ENCODE results near the gene ANO3.

The ANO3 gene

DNA sequence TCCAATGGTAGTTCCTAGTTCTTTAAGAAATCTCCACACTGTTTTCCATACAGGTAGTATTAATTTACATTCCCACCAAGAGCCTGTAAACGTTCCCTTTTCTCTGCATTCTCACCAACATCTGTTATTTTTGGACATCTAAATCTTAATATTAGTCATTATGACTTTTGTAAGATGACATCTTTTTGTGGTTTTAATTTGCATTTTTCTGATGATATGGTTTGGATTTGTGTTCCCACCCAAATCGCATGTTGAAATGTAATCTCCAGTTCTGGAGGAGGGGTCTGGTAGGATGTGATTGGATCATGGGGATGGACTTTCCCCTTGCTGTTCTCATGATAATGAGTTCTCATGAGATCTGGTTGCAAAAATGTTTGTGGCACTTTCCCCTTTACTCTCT, 151.2 kb downstream of the ANO3 start:
- Histone ChIP-seq H2AFZ (ENCODE audit: low read length) (no peak overlapping the region), H3K79me2 (ENCODE audit: insufficient read depth, low read length) (no peaks in the 10 kb centered on the region)
- TF ChIP-seq EZH2phosphoT487 (IDR thresholded peaks at IDR 0.05; ENCODE audit: borderline replicate concordance), result no peak
- TF ChIP-seq, protein P1, sequence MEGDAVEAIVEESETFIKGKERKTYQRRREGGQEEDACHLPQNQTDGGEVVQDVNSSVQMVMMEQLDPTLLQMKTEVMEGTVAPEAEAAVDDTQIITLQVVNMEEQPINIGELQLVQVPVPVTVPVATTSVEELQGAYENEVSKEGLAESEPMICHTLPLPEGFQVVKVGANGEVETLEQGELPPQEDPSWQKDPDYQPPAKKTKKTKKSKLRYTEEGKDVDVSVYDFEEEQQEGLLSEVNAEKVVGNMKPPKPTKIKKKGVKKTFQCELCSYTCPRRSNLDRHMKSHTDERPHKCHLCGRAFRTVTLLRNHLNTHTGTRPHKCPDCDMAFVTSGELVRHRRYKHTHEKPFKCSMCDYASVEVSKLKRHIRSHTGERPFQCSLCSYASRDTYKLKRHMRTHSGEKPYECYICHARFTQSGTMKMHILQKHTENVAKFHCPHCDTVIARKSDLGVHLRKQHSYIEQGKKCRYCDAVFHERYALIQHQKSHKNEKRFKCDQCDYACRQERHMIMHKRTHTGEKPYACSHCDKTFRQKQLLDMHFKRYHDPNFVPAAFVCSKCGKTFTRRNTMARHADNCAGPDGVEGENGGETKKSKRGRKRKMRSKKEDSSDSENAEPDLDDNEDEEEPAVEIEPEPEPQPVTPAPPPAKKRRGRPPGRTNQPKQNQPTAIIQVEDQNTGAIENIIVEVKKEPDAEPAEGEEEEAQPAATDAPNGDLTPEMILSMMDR (conservative IDR thresholded peaks at IDR 0.05; ENCODE audit: low read length), result no peak

DNA sequence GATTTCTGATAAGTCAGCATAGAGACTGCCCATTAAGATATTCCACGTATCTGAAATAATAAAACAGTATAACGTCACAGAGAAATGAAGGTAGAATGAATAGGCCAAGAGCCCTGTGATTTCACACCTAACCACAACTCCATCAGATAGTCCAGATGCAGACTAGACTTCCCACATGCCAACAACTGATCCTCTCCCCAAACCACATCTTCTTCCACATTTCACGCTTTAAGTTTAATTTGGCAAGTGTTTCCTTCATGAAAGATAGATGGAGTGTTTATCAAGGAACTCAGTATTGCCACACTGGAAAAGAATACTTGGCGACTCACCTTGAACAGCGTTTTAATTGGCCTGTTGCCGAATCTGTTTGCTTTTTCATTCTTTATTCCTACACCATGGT, 158.6 kb downstream of the ANO3 start:
- Histone ChIP-seq H3K79me2 (ENCODE audit: insufficient read depth, low read length) (no peaks in the 10 kb centered on the region), H3K4me1 (ENCODE audit: insufficient read depth, low read length, poor library complexity, severe bottlenecking) (no peaks in the 10 kb centered on the region), H3K36me3 (ENCODE audit: insufficient read depth, low read length) (no peaks in the 10 kb centered on the region), H2AFZ (ENCODE audit: low read length) (no peak overlapping the region), H3K27me3 (ENCODE audit: insufficient read depth, low read length, poor library complexity, severe bottlenecking) (no peaks in the 10 kb centered on the region), H4K20me1 (ENCODE audit: insufficient read depth, low read length, poor library complexity, severe bottlenecking) (no peaks in the 10 kb centered on the region), H3K9me3 (ENCODE audit: insufficient read depth, low read depth, low read length) (no peaks in the 10 kb centered on the region), H3K9ac (ENCODE audit: low read depth, low read length, poor library complexity, severe bottlenecking) (no peak overlapping the region), H3F3A (ENCODE audit: low read depth) (no peaks in the 10 kb centered on the region), H3K4me3 (ENCODE audit: low read length, poor library complexity, severe bottlenecking) (no peak overlapping the region), H3K4me2 (ENCODE audit: low read depth, low read length, poor library complexity, severe bottlenecking) (no peak overlapping the region), H3K9me2 (replicated peaks; ENCODE audit: low read depth, low read length) (no peaks in the 10 kb centered on the region)
- no peak for TF ChIP-seq EZH2phosphoT487 (IDR thresholded peaks at IDR 0.05; ENCODE audit: borderline replicate concordance)
- TF ChIP-seq, protein P1 (conservative IDR thresholded peaks at IDR 0.05; ENCODE audit: low read length), result no peak

More for the DNA sequence above, 151.2 kb downstream of the ANO3 start:
- no peaks in the 10 kb centered on the region for H3K36me3 ChIP-seq (ENCODE audit: insufficient read depth, low read length)
- no peaks in the 10 kb centered on the region for H3K9me3 ChIP-seq (ENCODE audit: insufficient read depth, low read depth, low read length)
- H4K20me1 ChIP-seq (ENCODE audit: insufficient read depth, low read length, poor library complexity, severe bottlenecking), result no peaks in the 10 kb centered on the region
- no peaks in the 10 kb centered on the region for H3K27me3 ChIP-seq (ENCODE audit: insufficient read depth, low read length, poor library complexity, severe bottlenecking)
- no peak overlapping the region for H3K4me2 ChIP-seq (ENCODE audit: low read depth, low read length, poor library complexity, severe bottlenecking)
- no peaks in the 10 kb centered on the region for H3K4me1 ChIP-seq (ENCODE audit: insufficient read depth, low read length, poor library complexity, severe bottlenecking)
- no peaks in the 10 kb centered on the region for H3F3A ChIP-seq (ENCODE audit: low read depth)
- H3K9ac ChIP-seq (ENCODE audit: low read depth, low read length, poor library complexity, severe bottlenecking), result no peak overlapping the region
- no peaks in the 10 kb centered on the region for H3K9me2 ChIP-seq (replicated peaks; ENCODE audit: low read depth, low read length)
- H3K4me3 ChIP-seq (ENCODE audit: low read length, poor library complexity, severe bottlenecking), result no peak overlapping the region

DNA sequence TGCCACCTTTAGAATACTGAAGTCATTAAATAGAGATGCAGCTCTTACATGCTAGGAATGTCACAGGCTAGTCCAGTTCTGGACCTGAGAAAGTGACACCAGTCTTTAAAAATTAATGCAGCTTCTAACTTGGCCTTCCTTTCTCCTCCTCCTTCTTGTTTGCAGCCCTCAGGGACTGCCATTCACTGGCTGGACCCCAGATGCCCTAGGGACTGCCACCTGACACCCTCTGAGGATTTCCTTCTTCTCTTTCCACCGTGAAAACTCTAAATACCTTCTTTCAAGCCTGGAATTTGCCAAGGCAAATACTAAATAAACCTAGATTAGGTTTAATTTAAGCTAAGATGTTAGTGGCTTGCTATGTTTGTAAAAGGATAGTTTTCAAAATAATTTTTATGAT, 161.7 kb downstream of the ANO3 start:
- no peaks in the 10 kb centered on the region for H3K9me2 ChIP-seq (replicated peaks; ENCODE audit: low read depth, low read length)
- H3K27me3 ChIP-seq (ENCODE audit: insufficient read depth, low read length, poor library complexity, severe bottlenecking), result no peaks in the 10 kb centered on the region
- no peaks in the 10 kb centered on the region for H4K20me1 ChIP-seq (ENCODE audit: insufficient read depth, low read length, poor library complexity, severe bottlenecking)
- no peak overlapping the region for H3K4me3 ChIP-seq (ENCODE audit: low read length, poor library complexity, severe bottlenecking)
- H3K9me3 ChIP-seq (ENCODE audit: insufficient read depth, low read depth, low read length), result no peaks in the 10 kb centered on the region
- H3K79me2 ChIP-seq (ENCODE audit: insufficient read depth, low read length), result no peaks in the 10 kb centered on the region
- no peaks in the 10 kb centered on the region for H3F3A ChIP-seq (ENCODE audit: low read depth)
- H3K9ac ChIP-seq (ENCODE audit: low read depth, low read length, poor library complexity, severe bottlenecking), result no peak overlapping the region
- no peaks in the 10 kb centered on the region for H3K36me3 ChIP-seq (ENCODE audit: insufficient read depth, low read length)
- no peaks in the 10 kb centered on the region for H3K4me1 ChIP-seq (ENCODE audit: insufficient read depth, low read length, poor library complexity, severe bottlenecking)
- H2AFZ ChIP-seq (ENCODE audit: low read length), result no peak overlapping the region
- TF ChIP-seq, protein P1 (conservative IDR thresholded peaks at IDR 0.05; ENCODE audit: low read length), result no peak
- TF ChIP-seq EZH2phosphoT487 (IDR thresholded peaks at IDR 0.05; ENCODE audit: borderline replicate concordance), result no peak
- H3K4me2 ChIP-seq (ENCODE audit: low read depth, low read length, poor library complexity, severe bottlenecking), result no peak overlapping the region
